ENCODE measurements around the gene GPR152.
"Not testable (repeated sequence)": the region's sequence is repeated elsewhere in the genome, so short reads cannot be mapped to it uniquely, and the experiment has no call there.

GPR152 gene

DNA sequence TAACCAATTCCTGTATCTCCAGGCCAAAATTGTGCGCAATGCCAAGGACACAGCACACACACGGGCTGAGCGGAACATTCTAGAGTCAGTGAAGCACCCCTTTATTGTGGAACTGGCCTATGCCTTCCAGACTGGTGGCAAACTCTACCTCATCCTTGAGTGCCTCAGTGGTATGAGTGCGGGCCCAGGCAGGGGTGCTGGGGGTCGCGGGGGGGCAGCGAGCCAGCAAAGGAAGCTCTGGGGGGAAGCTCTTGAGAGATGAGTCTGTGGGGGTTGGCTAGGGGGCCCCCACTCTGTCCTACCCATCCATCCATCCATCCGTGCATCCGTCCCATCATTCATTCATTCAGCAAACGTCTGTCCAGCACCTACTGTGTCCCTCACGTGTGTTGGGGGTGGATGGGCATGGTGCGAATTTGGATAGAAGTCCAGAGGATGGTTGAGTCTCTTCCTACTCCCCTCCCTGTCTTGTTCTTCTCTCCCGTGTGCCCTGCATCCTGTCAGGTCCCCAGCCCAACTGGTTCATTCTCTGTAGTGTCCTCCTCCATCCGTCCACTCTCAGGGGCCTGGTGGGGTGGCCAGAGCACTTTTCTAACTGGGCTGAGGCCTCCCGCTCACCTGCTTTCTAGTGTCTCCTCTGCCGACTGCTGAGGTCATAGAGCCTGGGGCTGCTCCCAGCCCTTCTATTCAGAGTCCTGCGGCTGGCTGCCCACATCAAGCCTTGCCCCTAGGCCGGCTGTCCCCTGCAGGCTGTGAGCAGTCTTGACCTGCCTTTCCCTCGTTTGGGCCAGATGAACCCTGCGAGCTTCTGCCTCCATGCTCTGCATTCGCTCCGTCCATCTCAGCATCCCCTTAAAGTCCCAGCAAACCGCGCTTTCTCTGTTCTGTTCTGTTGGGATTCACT, 20.9 kb downstream of the GPR152 start:
- no peak for DNase-seq
- intact Hi-C loops (cut with DNase I), result loop anchor here (5.0 kb wide), 1 partner anchor 41 kb away; no protein-coding TSS in a partner anchor

DNA sequence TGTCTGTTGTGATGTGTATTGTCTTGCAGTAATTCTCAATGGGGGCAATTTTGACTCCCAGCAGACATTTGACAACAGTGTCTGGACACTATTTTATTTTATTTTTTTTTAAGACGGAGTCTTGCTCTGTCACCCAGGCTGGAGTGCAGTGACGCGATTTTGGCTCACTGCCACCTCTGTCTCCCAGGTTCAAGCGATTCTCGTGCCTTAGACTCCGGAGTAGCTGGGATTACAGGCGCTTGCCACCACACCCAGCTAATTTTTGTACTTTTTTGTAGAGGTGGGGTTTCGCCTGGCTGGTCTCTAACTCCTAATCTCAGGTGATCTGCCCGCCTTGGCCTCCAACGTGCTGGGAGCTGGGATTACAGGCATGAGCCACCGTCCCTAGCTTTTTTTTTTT, 22.8 kb downstream of the GPR152 start:
- intact Hi-C loops (cut with DNase I), result loop anchor here (2.0 to 5.0 kb wide), 2 partner anchors 39 to 43 kb away; partner anchors contain the start of gene RAD9A
- DNase-seq, result no peak

DNA sequence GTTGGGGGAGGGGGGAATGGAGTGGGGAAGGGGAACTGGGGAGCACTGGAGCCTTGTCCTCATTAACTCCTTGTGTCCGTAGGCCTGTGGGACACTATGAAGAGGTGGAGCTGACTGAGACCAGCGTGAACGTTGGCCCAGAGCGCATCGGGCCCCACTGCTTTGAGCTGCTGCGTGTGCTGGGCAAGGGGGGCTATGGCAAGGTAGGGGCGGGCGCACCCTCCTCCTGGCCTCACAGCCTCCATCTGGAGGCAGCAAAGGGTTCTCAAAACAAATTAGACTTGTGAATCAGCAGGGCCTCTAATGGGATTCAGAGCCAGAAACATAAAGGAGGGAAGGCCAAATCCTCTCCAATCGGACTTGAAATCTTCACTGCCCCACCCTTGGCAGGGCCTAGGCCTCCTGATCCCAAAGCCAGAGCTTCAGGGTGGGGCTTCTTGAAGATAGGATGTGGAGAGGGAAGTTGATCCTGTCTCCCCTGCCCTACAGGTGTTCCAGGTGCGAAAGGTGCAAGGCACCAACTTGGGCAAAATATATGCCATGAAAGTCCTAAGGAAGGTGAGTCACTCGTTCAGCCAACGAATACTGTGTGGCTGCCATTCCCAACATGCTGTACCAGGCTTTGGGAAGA, 23.4 kb downstream of the GPR152 start:
- no peak for DNase-seq
- intact Hi-C loops (cut with DNase I), result loop anchor here (2.0 kb wide), 1 partner anchor 38 kb away; the partner anchor contains the start of gene RAD9A

DNA sequence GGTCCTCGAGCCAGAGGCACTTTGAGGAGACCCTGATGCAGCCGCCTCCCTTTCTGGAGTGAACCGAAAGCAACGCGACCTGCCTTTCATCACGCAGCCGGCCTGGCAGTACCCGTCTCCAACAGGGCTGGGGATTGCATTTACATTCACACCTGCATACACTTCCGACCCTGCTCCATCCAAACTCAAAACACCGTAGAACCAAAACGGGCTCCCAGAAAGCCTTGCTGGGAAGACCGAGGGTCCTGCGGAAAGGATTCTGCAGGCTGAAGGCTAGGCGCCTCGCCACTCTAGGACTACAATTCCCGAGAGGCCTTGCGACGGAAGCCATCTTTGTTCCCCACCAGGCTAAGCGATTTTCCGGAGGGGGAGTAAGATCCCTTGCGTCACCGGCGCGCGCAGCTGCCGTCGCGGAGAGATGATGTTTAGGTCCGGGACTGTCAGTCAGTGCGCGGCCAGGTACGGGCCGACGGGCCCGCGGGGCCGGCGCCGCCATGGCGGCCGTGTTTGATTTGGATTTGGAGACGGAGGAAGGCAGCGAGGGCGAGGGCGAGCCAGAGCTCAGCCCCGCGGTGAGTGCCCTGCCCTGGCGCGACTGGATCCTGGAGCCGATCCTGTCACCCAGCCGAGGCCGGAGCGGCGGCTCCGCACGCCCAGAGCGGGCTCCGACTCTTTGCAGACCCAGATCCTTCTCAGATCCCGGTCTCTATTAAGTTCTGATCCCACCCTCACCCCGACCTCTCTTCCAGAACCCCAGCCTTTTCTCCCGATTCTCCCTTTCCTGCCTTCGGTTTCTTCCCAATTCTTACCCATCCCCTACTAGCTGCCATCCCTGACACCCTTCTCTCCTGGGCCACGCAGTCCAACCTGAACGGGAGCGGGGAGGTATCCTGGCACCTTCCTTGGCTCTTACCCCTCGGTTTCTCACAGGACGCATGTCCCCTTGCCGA, 24.2 kb downstream of the GPR152 start, which contains the start of gene RPS6KB2:
Gene RPS6KB2, plus strand, starts transcription at position 443 of the 950 bp plus-strand sequence. Its CDS starts 52 bp downstream, at position 495.
- intact Hi-C loops (cut with DNase I), result loop anchor here (2.0 kb wide), 1 partner anchor 38 kb away; the partner anchor contains the start of gene RAD9A
- DNase-seq, result peak; percentile 98 to 100 (median 99)

DNA sequence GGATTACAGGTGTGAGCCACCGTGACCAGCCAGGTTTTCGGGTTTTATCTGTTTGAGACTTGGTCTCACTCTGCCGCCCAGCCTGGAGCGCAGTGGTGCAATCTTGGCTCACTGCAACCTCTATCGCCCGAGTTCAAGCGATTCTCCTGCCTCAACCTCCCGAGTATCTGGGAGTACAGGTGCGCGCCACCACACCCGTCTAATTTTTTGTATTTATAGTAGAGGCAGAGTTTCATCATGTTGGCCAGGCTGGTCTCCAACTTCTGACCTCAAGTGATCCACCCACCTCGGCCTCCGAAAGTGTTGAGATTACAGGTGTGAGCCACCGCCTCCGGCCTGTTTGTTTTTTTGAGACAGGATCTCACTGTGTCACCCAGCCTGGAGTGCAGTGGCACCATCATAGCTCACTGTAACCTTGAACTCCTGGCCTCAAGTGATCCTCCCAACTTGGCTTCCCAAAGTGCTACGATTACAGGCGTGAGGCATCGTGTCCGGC, 25.1 kb downstream of the GPR152 start:
- DNase-seq; intact Hi-C loops (cut with DNase I): not testable (repeated sequence)

DNA sequence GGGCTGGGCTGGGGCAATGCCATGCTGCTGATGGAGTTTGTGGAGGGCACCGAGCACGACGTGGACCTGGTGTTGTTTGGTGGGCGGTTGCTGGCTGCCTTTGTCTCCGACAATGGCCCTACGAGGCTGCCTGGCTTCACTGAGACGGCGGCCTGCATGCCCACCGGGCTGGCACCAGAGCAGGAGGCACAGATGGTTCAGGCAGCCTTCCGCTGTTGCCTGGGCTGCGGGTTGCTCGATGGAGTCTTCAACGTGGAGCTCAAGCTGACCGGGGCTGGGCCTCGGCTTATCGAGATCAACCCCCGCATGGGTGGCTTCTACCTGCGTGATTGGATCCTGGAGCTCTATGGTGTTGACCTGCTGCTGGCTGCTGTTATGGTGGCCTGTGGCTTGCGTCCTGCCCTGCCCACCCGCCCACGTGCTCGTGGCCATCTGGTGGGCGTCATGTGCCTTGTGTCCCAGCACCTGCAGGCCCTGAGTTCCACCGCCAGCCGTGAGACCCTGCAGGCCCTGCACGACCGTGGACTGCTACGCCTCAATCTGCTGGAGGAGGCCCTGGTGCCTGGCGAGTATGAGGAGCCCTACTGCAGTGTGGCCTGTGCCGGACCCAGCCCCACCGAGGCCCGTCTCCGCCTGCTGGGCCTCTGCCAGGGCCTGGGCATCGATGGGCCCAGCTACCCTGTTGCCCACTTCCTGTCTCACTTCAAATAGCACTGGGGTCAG, 28.5 kb downstream of the GPR152 start:
- intact Hi-C loops (cut with DNase I), result no loop called here
- DNase-seq, result no peak

DNA sequence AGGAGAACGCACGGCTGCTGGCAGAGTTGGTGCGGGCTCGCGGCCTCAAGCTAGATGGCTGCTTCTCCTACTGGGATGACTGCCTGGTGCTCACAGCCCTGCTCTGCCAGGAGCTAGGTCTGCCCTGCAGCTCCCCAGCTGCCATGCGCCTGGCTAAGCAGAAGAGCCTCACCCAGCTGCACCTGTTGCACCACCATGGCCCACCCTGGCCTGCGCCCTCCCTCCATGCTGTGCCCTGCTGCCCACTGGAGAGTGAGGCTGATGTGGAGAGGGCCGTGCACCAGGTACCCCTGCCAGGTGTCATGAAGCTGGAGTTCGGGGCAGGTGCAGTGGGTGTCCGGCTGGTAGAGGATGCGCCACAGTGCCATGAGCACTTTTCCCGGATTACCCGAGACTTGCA, 29.1 kb downstream of the GPR152 start:
- intact Hi-C loops (cut with DNase I), result no loop called here
- DNase-seq, result no peak

DNA sequence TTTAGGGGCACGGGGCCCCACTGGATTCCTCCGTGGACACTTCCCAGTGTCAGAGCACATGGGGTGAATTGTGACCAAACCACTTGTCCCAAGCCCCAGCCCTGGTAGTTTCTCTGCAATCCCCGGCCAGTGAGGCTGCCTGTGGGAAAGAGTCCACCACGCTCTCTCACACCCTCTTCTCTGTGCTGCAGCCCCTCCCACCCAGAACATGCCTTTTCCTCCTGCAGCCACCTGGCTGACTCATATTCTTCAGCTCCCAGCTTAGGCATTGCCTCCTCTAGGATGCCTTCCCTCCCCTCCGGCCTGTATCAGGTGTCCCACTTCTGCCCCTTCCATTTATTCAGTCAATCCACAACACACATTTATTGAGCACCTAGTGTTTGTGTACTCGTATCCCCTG, 29.6 kb downstream of the GPR152 start:
- intact Hi-C loops (cut with DNase I), result no loop called here
- no peak for DNase-seq

DNA sequence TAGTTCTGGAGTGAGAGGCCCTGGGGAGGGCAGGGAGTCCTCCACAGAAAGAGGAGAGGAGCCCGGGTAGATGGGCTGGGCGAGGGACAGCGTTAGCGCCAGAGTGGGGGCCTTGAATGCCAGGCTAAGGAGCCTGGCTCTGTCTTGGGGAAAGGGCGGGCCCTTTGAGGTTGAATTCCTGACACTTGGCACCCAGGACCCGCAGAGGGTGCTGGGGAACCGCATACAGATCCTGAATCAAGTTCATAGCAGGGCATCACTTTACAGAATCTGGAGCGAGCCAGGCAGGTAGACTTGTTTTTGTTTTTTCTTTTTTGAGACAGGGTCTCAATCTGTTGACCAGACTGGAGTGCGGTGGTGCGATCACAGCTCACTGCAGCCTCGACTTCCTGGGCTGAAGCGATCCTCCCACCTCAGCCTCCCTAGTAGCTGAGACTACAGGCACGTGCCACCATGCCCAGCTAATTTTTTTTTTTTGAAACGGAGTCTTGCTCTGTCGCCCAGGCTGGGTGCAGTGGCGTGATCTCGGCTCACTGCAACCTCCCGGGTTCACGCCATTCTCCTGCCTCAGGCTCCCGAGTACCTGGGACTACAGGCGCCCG, 31.0 kb downstream of the GPR152 start:
- intact Hi-C loops (cut with DNase I), result no loop called here
- no peak for DNase-seq

DNA sequence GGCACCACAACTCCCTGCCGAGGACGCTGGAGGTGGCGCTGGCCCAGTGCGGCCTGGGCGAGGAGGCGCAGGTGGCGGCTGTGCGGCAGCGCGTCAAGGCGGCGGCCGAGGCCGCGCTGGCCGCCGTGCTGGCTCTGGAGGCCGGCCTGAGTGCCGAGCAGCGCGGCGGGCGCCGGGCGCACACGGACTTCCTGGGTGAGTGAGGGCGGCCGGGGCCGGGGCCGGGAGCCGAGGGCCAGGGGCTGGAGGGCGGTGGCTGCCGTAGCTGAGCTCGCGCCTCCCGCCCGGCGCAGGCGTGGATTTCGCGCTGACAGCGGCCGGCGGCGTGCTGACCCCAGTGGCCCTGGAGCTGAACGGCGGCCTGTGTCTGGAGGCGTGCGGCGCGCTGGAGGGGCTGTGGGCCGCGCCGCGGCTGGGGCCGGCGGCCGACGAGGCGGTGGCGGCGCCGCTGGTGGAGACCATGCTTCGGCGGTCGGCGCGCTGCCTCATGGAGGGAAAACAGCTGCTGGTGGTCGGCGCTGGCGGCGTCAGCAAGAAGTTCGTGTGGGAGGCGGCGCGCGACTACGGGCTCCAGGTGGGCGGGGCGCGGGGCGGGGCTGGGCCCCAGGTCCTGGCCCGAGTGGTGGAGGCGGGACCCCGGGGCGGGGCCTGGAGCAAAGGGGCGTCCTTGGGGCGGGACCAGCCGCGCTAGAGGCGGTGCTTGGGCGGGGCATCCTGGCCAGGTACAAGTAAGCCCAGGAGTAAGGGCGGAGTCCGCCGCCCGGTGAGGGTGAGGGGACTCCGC, 31.7 kb downstream of the GPR152 start:
- intact Hi-C loops (cut with DNase I), result no loop called here
- peak; percentile 84 to 99 (median 96) for DNase-seq

DNA sequence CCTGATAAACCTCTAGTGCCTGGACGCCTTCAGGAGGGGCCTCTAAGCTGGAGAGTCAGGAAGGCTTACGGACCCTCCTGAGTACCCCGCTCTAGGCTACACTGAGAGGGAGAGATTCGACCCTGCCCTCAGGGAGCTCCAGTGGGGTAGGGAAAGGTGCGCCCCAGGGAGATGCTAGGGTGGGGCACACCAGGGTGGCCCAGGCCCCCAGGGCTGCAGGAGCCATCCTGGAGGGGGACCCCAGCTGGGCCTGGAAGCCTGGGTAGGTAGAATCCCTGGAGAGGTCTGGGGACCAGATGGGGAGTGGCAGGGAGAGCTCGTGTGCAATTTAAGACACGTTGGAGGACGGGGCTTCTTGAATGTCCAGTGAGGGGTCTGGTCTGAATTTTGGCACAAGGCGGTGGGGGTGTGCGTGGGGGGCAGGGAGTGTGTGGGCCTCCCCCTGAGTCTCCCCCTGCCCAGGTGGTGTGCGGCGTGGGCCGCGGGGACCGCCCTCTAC, 32.3 kb downstream of the GPR152 start:
- intact Hi-C loops (cut with DNase I), result no loop called here
- DNase-seq, result peak in 1 of 10 donors; percentile 79

DNA sequence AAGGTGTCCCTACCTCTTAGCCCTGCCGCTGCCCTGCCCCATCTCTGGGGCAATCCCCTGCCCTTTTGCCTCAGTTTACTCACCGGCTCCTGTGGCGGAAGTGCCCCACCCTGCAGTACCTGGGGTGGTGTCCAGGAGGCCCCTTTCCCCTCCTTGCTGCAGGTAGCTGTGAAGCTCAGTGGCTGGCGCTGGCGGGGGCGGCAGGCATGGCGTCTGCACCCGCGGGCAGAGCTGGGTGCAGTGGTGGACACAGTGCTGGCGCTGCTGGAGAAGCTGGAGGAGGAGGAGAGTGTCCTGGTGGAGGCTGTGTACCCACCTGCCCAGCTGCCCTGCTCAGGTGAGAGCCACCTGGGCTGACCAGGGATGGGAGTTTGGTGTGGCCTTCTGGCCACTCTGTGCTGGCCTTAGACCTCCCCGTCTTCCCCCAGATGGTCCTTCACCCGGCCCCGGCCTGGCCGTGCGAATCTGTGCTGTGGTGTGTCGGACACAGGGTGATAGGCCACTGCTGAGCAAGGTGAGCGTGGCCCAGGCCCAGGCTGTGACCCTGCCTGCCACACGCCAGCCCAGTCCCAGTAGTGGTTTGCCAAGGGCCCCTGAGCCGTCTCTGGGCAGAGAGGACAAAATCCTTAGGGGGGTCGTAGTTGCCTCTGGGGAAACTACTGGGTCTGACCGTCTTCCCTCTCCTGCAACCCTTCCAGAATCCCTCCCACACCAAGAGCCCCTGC, 33.0 kb downstream of the GPR152 start:
- peak in 1 of 10 donors; percentile 81 for DNase-seq
- intact Hi-C loops (cut with DNase I), result no loop called here

DNA sequence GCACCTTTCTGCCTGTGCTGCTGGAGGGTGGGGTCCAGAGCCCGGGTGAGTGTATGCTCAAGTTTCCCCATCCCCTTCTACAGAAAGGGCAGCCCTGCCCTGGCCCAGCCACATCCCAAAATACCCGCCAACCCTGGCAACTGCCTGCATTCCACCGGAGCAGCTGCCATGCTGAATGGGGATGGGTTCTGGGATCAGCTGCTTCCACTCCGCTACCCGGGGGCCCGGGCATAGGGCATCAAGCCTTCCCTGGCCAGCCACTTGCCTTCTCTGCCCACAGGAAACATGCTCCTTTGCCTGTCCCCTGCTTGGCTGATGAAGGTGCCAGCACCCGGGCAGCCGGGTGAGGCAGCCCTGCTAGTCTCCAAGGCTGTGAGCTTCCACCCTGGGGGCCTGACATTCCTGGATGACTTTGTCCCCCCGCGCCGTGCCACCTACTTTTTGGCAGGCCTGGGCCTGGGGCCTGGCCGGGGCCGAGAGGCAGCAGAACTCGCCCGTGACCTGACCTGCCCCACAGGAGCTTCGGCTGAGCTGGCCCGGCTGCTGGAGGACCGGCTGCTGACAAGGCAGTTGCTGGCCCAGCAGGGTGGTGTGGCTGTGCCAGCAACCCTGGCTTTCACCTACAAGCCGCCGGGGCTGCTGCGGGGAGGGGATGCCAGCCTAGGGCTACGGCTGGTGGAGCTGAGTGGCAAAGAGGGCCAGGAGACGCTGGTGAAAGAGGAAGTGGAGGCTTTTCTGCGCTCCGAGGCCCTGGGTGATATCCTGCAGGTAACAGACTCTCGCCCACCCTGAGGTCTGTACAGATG, 33.9 kb downstream of the GPR152 start:
- DNase-seq, result peak in 1 of 10 donors; percentile 85
- intact Hi-C loops (cut with DNase I), result no loop called here

DNA sequence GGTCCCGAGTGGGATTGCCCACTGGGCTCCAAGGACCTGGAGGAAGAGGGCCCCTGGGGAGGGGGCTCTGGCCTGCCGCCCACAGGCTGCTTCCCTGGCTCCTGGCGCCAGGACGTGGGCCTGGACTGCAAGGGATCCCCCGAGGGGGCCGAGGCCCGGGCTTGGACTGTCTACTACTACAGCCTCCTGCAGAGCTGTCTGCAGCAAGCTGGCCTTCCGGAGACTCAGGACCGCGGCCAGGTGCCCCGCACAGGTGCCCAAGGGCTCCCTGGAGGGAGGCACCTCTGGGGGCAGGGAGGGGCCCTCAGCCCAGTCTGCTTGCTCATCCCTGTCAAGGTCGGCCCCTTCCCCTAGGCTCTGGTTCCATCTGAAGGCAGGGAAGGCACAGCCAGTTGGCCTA, 35.1 kb downstream of the GPR152 start:
- peak in 1 of 10 donors; percentile 82 for DNase-seq
- intact Hi-C loops (cut with DNase I), result no loop called here

DNA sequence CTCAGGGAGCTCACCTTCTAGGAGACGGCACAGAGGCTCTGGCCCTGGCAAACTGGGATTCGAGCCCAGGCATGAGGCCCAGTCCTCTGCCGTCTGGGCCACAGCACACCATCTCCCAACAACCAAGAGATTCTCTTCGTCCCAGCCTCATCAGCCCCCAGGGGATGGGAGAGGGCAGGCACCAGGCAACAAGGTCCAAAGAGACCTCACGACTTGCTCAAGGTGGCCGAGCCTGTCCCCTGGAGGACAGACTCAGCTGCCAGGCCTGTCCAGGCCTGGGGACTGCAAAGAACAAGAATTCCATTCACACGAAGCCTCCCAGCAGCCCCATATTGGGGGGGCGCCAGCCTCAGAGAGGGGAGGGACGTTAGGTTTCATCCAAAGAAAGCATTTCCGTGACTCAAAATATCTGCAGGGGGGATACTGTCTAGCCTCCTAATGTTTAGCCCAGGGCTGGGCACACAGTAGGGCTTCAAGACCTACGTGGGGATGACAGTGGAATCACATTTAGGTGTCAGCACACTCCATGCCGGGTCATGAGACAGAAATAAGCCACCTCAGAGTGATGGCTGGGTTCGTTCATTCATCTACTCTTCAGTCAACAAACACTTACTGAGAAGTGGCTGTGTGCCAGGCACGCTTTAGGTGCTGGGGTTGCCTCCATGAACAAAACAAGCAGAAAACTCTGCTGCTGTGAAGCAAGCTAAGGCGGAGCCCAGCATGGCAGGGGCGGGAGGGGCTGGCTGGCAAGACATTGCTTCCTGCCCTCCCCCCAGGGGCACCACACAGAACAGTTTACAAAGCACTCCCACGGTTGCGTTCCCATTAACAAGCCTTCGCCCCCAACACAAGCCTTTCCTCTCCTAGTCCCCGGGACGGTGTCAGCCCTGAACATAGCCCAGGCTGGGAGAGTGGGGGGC, 35.9 kb downstream of the GPR152 start:
- DNase-seq, result peak in 1 of 10 donors; percentile 85
- intact Hi-C loops (cut with DNase I), result no loop called here

Data from posterior cingulate gyrus (tissue), 11 donors.